ENCODE results near the gene UQCR11.

- TF ChIP-seq EZH2 (IDR thresholded peaks at IDR 0.05; ENCODE audit: insufficient read depth, poor library complexity, severe bottlenecking) (no peak), EZH2phosphoT487 (IDR thresholded peaks at IDR 0.05; ENCODE audit: insufficient read depth, low read depth) (no peak)
Measured at GRCh38 chr19:1648920-1649541, 43.8 kb upstream of the UQCR11 start.
